A549 treated with ZK216348 at 1 μM for 4 hours (cell line): ENCODE measurements around the gene STARD5. TPM values are rescaled to one million over a fixed set of nuclear protein-coding genes. Genes with fewer than 3 reads are reported as not detected.

Experiments
- total RNA-seq: library from RNA; stranded (reverse); fragments of 200-300 nt; extraction: Qiagen RNA extraction; gene quantifications from 5 replicates; pipeline ENCODE4 v1.2.3, GENCODE V29; 2022; ENCODE audit warnings: low read depth

STARD5 gene, protein sequence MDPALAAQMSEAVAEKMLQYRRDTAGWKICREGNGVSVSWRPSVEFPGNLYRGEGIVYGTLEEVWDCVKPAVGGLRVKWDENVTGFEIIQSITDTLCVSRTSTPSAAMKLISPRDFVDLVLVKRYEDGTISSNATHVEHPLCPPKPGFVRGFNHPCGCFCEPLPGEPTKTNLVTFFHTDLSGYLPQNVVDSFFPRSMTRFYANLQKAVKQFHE
- 0.76 to 2.3 TPM (median 1.8 TPM) in 5 replicates for total RNA-seq

DNA sequence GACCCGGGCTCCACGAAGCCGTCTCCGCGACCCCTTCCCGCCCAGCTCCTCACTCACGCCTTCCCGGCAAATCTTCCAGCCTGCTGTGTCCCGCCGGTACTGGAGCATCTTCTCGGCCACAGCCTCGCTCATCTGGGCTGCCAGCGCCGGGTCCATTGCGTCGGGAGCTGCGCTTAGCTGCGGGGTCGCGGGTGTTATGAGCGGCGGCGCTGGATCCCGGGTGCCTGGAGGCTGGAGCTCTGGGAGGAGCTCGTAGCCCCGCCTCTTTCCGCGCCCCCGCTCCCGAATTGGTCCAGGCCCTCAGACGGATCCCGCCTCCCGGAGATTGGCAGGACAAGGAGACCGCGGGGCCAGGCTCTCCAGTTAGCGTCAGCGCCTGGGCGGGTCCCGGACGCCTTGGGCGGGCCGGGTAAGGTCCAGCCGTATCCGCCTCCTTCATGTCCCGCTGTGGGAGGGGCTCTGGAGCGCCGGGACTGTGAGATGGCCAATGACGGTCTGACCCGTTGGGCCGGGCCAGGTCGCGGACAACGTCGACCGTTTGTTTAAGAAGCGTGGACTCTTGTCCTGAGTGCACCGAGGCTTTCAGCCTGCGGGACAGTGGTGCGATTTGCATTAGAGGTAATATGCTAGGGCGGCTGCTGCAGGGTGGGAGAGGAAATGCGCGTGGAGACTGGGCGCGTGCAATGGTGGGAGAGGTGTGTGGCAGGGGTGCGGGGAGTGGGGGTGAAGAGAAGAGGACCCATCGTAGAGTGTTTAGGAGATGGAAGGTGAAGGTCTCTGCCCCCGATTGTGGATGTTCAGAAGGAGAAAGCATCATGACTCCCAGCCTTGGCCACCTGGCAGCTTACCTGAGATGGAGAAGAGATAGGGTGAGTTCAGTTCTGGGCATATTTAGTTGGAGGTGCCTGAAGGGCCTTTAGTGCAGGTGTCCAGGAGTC is at the start of gene STARD5:
STARD5 (minus strand) TSS at position 198 of the 938 bp plus-strand sequence; CDS start at position 156, 42 bp downstream.

Other genes starting within 250 kb of the STARD5 start
- gene CFAP161, start 189.9 kb downstream of the STARD5 start, total RNA-seq: not detected in 5 replicates
- 0.24 TPM in 1 of 5 replicates, not detected in the others for gene IL16, start 127.3 kb downstream of the STARD5 start, total RNA-seq
- gene TMC3, start 50.1 kb upstream of the STARD5 start, total RNA-seq: not detected in 5 replicates